MG63 (cell line): ENCODE measurements around the gene NOTCH2. TPM values are rescaled to one million over a fixed set of nuclear protein-coding genes. Genes with fewer than 3 reads are reported as not detected.
"Not testable (repeated sequence)": the region's sequence is repeated elsewhere in the genome, so short reads cannot be mapped to it uniquely, and the experiment has no call there.

Experiments
- DNase-seq: peaks from one replicate; pipeline ENCODE4 v3.0.0-alpha.2; 2020
- H3K27me3 ChIP-seq: fragments of 250-450 bp; sonication (Bioruptor Pico); 2 replicates; pipeline ENCODE4 v1.5.1; 2020; ENCODE audit warnings: mild to moderate bottlenecking, moderate library complexity
- H3K36me3 ChIP-seq: fragments of 250-450 bp; sonication (Bioruptor Pico); 2 replicates; pipeline ENCODE4 v1.5.1; 2020; ENCODE audit warnings: mild to moderate bottlenecking, moderate library complexity
- H3K4me3 ChIP-seq: fragments of 250-450 bp; sonication (Bioruptor Pico); 2 replicates; pipeline ENCODE4 v1.5.1; 2020; ENCODE audit warnings: mild to moderate bottlenecking, moderate library complexity
- H3K9me3 ChIP-seq: fragments of 250-450 bp; sonication (Bioruptor Pico); 2 replicates; pipeline ENCODE4 v1.5.1; 2020; ENCODE audit warnings: mild to moderate bottlenecking, moderate library complexity
- total RNA-seq: library from RNA; depleted of rRNA; stranded (reverse); fragments of >200 nt; shearing (Covaris generic); gene quantifications from 2 replicates; pipeline ENCODE4 v1.2.3, GENCODE V29; 2014; ENCODE audit warnings: low replicate concordance; rRNA removed

NOTCH2 gene
- total RNA-seq, result 70.0 and 76.4 TPM in 2 replicates

GRCh38 chr1:120069067-120069919 is at the start of gene NOTCH2:
TSS of gene NOTCH2 (minus strand) at chr1:120069662. CDS start at chr1:120069406, 256 bp downstream.
- not testable (repeated sequence) for H3K36me3 ChIP-seq, H3K27me3 ChIP-seq, H3K9me3 ChIP-seq
- peak within 1 kb of the TSS; percentile 73 for H3K4me3 ChIP-seq
- peak; percentile 81 for DNase-seq

- not testable (repeated sequence) for H3K4me3 ChIP-seq, H3K9me3 ChIP-seq, H3K27me3 ChIP-seq, H3K36me3 ChIP-seq
- peak; percentile 9 for DNase-seq
These were observed 48.1 kb upstream of the NOTCH2 start for GRCh38 chr1:120117371-120118177.

GRCh38 chr1:120116094-120116493 is 46.6 kb upstream of the NOTCH2 start:
- not testable (repeated sequence) for H3K27me3 ChIP-seq, DNase-seq, H3K36me3 ChIP-seq, H3K9me3 ChIP-seq, H3K4me3 ChIP-seq

GRCh38 chr1:120113134-120113533 is 43.7 kb upstream of the NOTCH2 start:
- H3K36me3 ChIP-seq, H3K27me3 ChIP-seq, DNase-seq, H3K9me3 ChIP-seq, H3K4me3 ChIP-seq: not testable (repeated sequence)

- not testable (repeated sequence) for DNase-seq, H3K4me3 ChIP-seq, H3K27me3 ChIP-seq, H3K9me3 ChIP-seq, H3K36me3 ChIP-seq
These were observed 42.8 kb upstream of the NOTCH2 start for GRCh38 chr1:120112212-120112611.

- not testable (repeated sequence) for H3K9me3 ChIP-seq, DNase-seq, H3K4me3 ChIP-seq, H3K27me3 ChIP-seq, H3K36me3 ChIP-seq
These were observed 42.3 kb upstream of the NOTCH2 start for GRCh38 chr1:120111771-120112170.

GRCh38 chr1:120111008-120111407 is 41.5 kb upstream of the NOTCH2 start:
- not testable (repeated sequence) for H3K27me3 ChIP-seq, H3K4me3 ChIP-seq, H3K36me3 ChIP-seq, DNase-seq, H3K9me3 ChIP-seq

GRCh38 chr1:120109656-120110055 is 40.2 kb upstream of the NOTCH2 start:
- H3K36me3 ChIP-seq, H3K9me3 ChIP-seq, DNase-seq, H3K27me3 ChIP-seq, H3K4me3 ChIP-seq: not testable (repeated sequence)

- not testable (repeated sequence) for H3K27me3 ChIP-seq, H3K36me3 ChIP-seq, H3K4me3 ChIP-seq, DNase-seq, H3K9me3 ChIP-seq
These were observed 39.7 kb upstream of the NOTCH2 start for GRCh38 chr1:120109180-120109579.

DNA sequence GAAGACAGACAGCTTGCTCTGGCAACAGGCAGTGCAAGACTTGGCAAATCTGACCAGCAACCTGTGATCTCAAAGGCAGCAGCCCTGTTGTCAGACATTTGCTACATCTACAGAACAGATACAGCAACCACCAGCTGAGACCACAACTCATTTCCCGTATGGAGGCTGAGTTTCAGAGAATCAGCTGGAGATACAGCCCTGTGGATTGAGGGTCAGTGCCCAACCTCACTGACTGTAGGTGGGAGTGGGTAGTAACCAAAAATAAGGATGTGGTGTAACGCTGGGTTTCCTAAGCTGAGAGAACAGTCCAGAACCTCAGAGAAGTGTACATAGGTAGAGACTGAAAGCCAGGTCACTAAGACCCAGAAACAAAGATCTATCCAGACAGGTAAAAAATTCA is 35.8 kb upstream of the NOTCH2 start:
- not testable (repeated sequence) for H3K9me3 ChIP-seq, DNase-seq, H3K4me3 ChIP-seq, H3K36me3 ChIP-seq, H3K27me3 ChIP-seq

DNA sequence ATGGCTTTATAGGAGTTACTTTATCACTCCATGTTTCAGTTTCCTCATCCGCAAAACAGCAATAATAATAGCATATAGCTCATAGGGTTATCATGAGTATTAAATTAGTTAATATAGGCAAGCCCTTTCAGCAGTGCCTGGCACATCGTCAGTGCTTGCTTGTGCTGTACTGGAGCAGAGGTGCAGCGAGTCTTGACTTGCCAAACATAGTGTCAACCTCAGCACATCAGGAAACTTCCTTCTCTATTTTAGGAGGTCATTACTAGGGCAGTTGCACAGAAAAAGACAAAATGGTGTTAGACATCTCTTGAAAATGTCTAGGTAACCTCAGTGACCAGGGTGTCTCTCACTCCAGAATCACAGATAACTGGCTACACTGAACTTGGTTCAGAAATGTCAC is 34.3 kb upstream of the NOTCH2 start:
- H3K27me3 ChIP-seq, H3K36me3 ChIP-seq, DNase-seq, H3K4me3 ChIP-seq, H3K9me3 ChIP-seq: not testable (repeated sequence)

DNA sequence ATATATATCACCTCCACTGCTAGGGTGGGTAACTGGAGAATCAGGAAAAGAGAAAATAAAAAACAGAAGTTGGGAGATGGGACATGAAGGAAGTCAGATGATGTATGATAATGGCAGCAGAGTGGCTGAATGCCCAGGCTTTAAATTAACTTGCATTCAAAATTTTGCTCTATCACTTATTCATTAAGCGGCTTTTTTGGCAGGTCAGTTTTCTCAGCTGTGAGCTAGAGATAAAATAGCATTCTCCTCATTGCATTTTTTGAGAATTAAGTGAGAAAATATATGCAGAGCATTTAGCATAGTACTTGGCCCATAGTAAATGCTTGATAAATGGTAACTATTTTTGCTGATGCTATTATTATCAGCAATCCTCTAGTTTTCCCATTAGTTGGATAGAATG is 32.1 kb upstream of the NOTCH2 start:
- H3K27me3 ChIP-seq, H3K4me3 ChIP-seq, DNase-seq, H3K36me3 ChIP-seq, H3K9me3 ChIP-seq: not testable (repeated sequence)

- DNase-seq, H3K36me3 ChIP-seq, H3K4me3 ChIP-seq, H3K9me3 ChIP-seq, H3K27me3 ChIP-seq: not testable (repeated sequence)
These were observed 31.1 kb upstream of the NOTCH2 start for GRCh38 chr1:120100590-120100989.

GRCh38 chr1:120098986-120099759 is 29.7 kb upstream of the NOTCH2 start:
- not testable (repeated sequence) for H3K36me3 ChIP-seq, H3K9me3 ChIP-seq, H3K27me3 ChIP-seq, DNase-seq, H3K4me3 ChIP-seq

DNA sequence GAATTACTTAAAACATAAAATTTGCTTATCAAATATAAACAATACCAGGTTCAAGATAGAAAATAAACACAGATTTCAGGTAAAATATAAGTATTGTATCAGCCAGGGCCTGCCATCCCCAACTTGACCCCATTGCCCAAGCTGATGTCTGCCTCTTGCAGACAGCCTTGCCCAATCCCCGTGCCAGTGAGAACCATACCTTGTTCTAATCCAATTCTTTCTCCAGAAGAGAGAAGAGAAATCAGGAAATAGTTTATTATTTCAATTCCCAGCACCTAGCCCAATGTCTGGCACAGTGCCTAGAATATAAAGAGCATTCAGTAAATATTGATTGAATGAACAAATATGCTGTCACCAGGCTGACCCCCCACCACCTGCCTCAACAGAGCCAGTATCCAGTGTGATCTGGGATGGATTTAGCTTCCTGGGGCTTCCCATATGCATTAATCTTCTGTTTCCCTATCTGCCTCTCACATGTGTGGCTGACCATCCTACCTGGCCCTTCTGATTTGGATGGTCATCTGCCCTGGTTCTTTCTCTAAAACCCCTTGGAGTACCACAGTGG is 27.6 kb upstream of the NOTCH2 start:
- not testable (repeated sequence) for H3K36me3 ChIP-seq, H3K9me3 ChIP-seq, DNase-seq, H3K27me3 ChIP-seq, H3K4me3 ChIP-seq

- H3K4me3 ChIP-seq, H3K9me3 ChIP-seq, H3K36me3 ChIP-seq, H3K27me3 ChIP-seq, DNase-seq: not testable (repeated sequence)
These were observed 24.2 kb upstream of the NOTCH2 start for GRCh38 chr1:120093548-120094181.
